ENCODE measurements around the gene COL23A1. TPM values are rescaled to one million over a fixed set of nuclear protein-coding genes. Genes with fewer than 3 reads are reported as not detected.

Gene COL23A1
- total and polyA plus RNA-seq, 2 experiments from 2014 or later, result 1.1 to 5.1 TPM

DNA sequence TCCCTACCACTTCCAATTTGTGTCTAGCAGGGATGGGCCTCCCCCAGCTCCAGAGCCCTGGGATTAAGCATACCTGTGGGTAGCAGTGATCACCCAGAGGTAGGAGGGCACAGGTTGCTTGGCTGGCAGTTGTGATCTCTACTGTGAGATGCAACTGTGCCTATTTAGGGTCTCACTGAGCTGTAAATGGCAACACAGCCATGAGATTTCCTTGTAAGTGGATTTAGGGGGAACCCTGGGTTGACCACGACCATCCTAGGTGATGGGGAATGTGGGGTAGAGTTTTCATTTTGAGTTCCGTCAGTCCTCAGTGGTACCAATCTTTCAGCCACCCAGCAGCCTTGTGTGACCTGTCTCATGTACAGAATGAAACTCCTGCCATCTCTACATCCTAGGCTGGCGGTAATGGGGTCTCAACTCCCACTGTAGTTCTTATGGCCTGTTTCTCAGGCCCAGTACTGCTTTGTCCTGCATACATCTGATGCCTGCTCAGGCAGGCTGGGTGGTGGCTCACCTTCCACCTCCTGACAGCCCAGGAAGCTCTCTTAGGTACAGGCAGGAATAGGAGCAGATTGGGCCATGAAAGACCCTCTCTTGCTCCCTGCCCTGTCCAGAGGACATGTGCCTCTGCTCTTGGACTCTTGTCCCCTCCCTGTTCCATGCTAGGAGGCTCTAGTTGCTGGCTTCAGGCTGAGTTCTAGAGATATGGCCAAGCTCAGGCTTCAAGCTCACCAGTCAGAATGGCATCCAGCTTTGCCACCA lies 377.8 kb downstream of the COL23A1 start:
- peaks cover 25% of the 10 kb centered on the region for H3K4me1 ChIP-seq (ENCODE audit: insufficient read depth)
- H3K36me3 ChIP-seq (replicated peaks; ENCODE audit: insufficient read depth, low read depth), result no peaks in the 10 kb centered on the region
- no peaks in the 10 kb centered on the region for H3K9me3 ChIP-seq (ENCODE audit: low read depth)
- no peak for DNase-seq (ENCODE audit: low spot score)
- H3K9me2 ChIP-seq (replicated peaks; ENCODE audit: insufficient read depth), result no peaks in the 10 kb centered on the region
- H3K79me2 ChIP-seq, result peaks cover 17% of the 10 kb centered on the region
- no peak overlapping the region for H3K4me2 ChIP-seq
- H3K4me3 ChIP-seq, result no peak overlapping the region
- TF ChIP-seq EZH2phosphoT487 (IDR thresholded peaks at IDR 0.05; ENCODE audit: low read depth, severe bottlenecking, unreplicated experiment), result no peak
- TF ChIP-seq, protein P1, sequence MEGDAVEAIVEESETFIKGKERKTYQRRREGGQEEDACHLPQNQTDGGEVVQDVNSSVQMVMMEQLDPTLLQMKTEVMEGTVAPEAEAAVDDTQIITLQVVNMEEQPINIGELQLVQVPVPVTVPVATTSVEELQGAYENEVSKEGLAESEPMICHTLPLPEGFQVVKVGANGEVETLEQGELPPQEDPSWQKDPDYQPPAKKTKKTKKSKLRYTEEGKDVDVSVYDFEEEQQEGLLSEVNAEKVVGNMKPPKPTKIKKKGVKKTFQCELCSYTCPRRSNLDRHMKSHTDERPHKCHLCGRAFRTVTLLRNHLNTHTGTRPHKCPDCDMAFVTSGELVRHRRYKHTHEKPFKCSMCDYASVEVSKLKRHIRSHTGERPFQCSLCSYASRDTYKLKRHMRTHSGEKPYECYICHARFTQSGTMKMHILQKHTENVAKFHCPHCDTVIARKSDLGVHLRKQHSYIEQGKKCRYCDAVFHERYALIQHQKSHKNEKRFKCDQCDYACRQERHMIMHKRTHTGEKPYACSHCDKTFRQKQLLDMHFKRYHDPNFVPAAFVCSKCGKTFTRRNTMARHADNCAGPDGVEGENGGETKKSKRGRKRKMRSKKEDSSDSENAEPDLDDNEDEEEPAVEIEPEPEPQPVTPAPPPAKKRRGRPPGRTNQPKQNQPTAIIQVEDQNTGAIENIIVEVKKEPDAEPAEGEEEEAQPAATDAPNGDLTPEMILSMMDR (IDR thresholded peaks at IDR 0.05; ENCODE audit: poor library complexity), result no peak
- TF ChIP-seq EZH2 (IDR thresholded peaks at IDR 0.05; ENCODE audit: borderline replicate concordance), result no peak
- H2AFZ ChIP-seq, result no peak overlapping the region
- no peaks in the 10 kb centered on the region for H3K27me3 ChIP-seq
- peaks cover 39% of the 10 kb centered on the region for H4K20me1 ChIP-seq (ENCODE audit: insufficient read depth, poor library complexity, severe bottlenecking)
- H3K27ac ChIP-seq, result peak overlapping the region; percentile 63
- WGBS (ENCODE audit: low lambda C conversion rate, missing lambda C conversion rate), result 93% methylated on average over 3 of the region's 3 CpGs

GRCh38 chr5:178211095-178212048 lies 378.8 kb downstream of the COL23A1 start:
- Histone ChIP-seq H3K4me3 (no peak overlapping the region), H3K27ac (no peak overlapping the region), H3K27me3 (no peaks in the 10 kb centered on the region), H4K20me1 (ENCODE audit: insufficient read depth, poor library complexity, severe bottlenecking) (peaks cover 47% of the 10 kb centered on the region), H3K79me2 (peaks cover 28% of the 10 kb centered on the region), H3K36me3 (replicated peaks; ENCODE audit: insufficient read depth, low read depth) (no peaks in the 10 kb centered on the region), H2AFZ (no peak overlapping the region), H3K9me3 (ENCODE audit: low read depth) (no peaks in the 10 kb centered on the region), H3K9me2 (replicated peaks; ENCODE audit: insufficient read depth) (no peaks in the 10 kb centered on the region), H3K4me2 (no peak overlapping the region), H3K4me1 (ENCODE audit: insufficient read depth) (peaks cover 36% of the 10 kb centered on the region)
- no peak for DNase-seq (ENCODE audit: low spot score)
- WGBS (ENCODE audit: low lambda C conversion rate, missing lambda C conversion rate), result 86% methylated on average over 7 of the region's 8 CpGs
- TF ChIP-seq EZH2 (IDR thresholded peaks at IDR 0.05; ENCODE audit: borderline replicate concordance) (no peak), EZH2phosphoT487 (IDR thresholded peaks at IDR 0.05; ENCODE audit: low read depth, severe bottlenecking, unreplicated experiment) (no peak)
- TF ChIP-seq, protein P1 (IDR thresholded peaks at IDR 0.05; ENCODE audit: poor library complexity), result no peak

DNA sequence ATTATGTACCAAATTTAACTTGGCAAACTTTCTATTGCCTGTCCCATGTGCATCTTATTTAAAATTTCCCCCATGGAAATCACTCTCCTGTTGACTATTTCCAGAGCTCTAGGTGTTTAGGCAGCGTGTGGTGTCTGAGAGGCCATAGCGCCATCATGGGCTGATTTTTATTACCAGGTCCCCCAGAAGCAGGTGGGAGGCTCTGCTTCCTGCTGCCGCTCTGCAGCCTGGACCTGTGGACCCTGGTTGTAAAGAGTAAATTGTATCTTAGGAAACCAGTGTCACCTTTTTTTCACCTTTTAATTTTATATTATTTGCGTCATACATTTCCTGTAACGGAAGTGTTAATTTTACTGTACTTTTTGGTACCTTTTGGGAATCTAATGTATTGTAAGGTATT lies 379.5 kb downstream of the COL23A1 start:
- H3K79me2 ChIP-seq, result peaks cover 35% of the 10 kb centered on the region
- H4K20me1 ChIP-seq (ENCODE audit: insufficient read depth, poor library complexity, severe bottlenecking), result peaks cover 48% of the 10 kb centered on the region
- no peaks in the 10 kb centered on the region for H3K27me3 ChIP-seq
- WGBS (ENCODE audit: low lambda C conversion rate, missing lambda C conversion rate), result 91% methylated on average over 5 of the region's 5 CpGs
- no peak overlapping the region for H3K4me2 ChIP-seq
- no peak overlapping the region for H3K27ac ChIP-seq
- TF ChIP-seq EZH2 (IDR thresholded peaks at IDR 0.05; ENCODE audit: borderline replicate concordance) (no peak), EZH2phosphoT487 (IDR thresholded peaks at IDR 0.05; ENCODE audit: low read depth, severe bottlenecking, unreplicated experiment) (no peak)
- TF ChIP-seq, protein P1 (IDR thresholded peaks at IDR 0.05; ENCODE audit: poor library complexity), result no peak
- no peaks in the 10 kb centered on the region for H3K9me3 ChIP-seq (ENCODE audit: low read depth)
- DNase-seq (ENCODE audit: low spot score), result no peak
- no peaks in the 10 kb centered on the region for H3K36me3 ChIP-seq (replicated peaks; ENCODE audit: insufficient read depth, low read depth)
- H3K4me3 ChIP-seq, result no peak overlapping the region
- H2AFZ ChIP-seq, result no peak overlapping the region
- peaks cover 43% of the 10 kb centered on the region for H3K4me1 ChIP-seq (ENCODE audit: insufficient read depth)
- H3K9me2 ChIP-seq (replicated peaks; ENCODE audit: insufficient read depth), result no peaks in the 10 kb centered on the region

All from hepatocyte (in vitro differentiated cells).